MCF 10A (cell line): Measurements from ENCODE around the gene CSPG4. TPM values are rescaled to one million over a fixed set of nuclear protein-coding genes. Genes with fewer than 3 reads are reported as not detected.
"Not testable (repeated sequence)": the region's sequence is repeated elsewhere in the genome, so short reads cannot be mapped to it uniquely, and the experiment has no call there.

Source experiments
- BruUV-seq: library from RNA; stranded (reverse); fragments of 400-500 nt; replicated peaks from 2 replicates; lab custom pipeline; 2021; lab: Mats Ljungman, UMichigan
- CTCF ChIA-PET: fragments of 300-600 bp; sonication (Branson Sonifier 250); formaldehyde crosslinking; extraction: SDS; loops from one replicate; lab custom pipeline; 2021; ENCODE audit warnings: antibody characterized with exemption, inconsistent platforms; lab: Yijun Ruan, JAX
- POLR2A ChIA-PET: fragments of 300-600, 350-650 bp; sonication (Branson Sonifier 250); formaldehyde crosslinking; extraction: SDS; loops from one replicate; lab custom pipeline; 2020; ENCODE audit warnings: antibody characterized with exemption, inconsistent platforms; lab: Yijun Ruan, JAX
- DNase-seq: peaks from one replicate; pipeline ENCODE4 v3.0.0-alpha.2; 2018; ENCODE audit not compliant: unreplicated experiment
- H3K27ac Mint-ChIP-seq: one replicate; pipeline ENCODE4 v1.8.0; 2022; ENCODE audit warnings: mild to moderate bottlenecking, low read depth, mixed read lengths; ENCODE audit not compliant: unreplicated experiment
- H3K27me3 Mint-ChIP-seq: one replicate; pipeline ENCODE4 v1.8.0; 2022; ENCODE audit warnings: mixed read lengths; ENCODE audit not compliant: insufficient read depth, unreplicated experiment
- H3K36me3 Mint-ChIP-seq: one replicate; pipeline ENCODE4 v1.8.0; 2022; ENCODE audit warnings: mild to moderate bottlenecking, moderate library complexity, mixed read lengths; ENCODE audit not compliant: insufficient read depth, unreplicated experiment
- H3K4me1 Mint-ChIP-seq: one replicate; pipeline ENCODE4 v1.8.0; 2022; ENCODE audit warnings: mixed read lengths; ENCODE audit not compliant: insufficient read depth, unreplicated experiment
- H3K4me3 Mint-ChIP-seq: one replicate; pipeline ENCODE4 v1.8.0; 2022; ENCODE audit warnings: mild to moderate bottlenecking, moderate library complexity, mixed read lengths; ENCODE audit not compliant: unreplicated experiment
- H3K9me3 Mint-ChIP-seq: one replicate; pipeline ENCODE4 v1.8.0; 2022; ENCODE audit warnings: mixed read lengths; ENCODE audit not compliant: unreplicated experiment
- intact Hi-C: fragments of 100-400 bp; cut with micrococcal nuclease; formaldehyde crosslinking; loops from 2 replicates; pipeline ENCODE4 v1.14.1; 2022
- total RNA-seq: library from RNA; stranded (reverse); gene quantifications from 2 replicates; pipeline ENCODE4 v1.2.3, GENCODE V29; 2022
- TF ChIP-seq, protein P1 (sequence below): fragments of 200-600 bp; IDR thresholded peaks from one replicate; pipeline ENCODE4 v1.8.0; 2022; ENCODE audit warnings: antibody characterized with exemption, mild to moderate bottlenecking; ENCODE audit not compliant: unreplicated experiment

The CSPG4 gene
- total RNA-seq, 1 experiment from 2014 or later: 0.21 TPM

DNA sequence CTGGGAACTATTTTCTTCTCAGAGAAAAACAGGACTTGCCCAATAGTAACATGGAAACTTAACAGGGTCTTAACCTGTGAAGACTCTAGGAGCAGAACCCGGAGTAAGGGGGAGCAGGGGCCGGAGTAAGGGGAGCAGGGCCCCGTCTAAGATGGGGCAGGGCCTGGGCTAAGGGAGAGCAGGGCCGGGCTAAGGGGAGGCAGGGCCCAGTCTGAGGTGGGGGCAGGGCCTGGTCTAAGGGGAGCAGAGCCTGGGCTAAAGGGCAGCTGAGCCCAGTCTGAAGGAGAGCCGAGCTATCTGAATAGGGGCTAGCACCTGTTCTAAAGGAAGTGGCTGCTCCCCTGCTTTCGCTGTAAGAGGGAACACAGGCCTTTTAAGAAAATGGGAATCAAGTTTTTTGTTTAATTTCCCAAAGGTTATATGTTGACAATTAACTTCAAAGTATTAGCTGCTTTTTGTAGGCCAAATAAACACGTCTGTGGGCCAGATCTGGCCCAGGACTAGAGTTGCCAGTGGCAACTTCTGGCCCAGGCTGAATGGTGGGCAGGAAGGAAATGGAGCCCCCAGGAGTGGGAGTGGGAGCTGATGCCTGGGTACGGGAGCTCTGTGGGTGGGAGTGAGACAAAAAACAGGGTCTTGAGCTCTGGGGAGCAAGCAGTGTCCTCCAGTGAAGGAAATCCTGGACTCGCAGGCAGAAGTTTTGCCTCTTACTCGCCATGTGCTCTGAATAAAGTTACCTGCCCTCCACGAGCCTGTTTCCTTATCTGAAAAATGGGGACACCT, 32.5 kb downstream of the CSPG4 start:
- TF ChIP-seq, protein P1, sequence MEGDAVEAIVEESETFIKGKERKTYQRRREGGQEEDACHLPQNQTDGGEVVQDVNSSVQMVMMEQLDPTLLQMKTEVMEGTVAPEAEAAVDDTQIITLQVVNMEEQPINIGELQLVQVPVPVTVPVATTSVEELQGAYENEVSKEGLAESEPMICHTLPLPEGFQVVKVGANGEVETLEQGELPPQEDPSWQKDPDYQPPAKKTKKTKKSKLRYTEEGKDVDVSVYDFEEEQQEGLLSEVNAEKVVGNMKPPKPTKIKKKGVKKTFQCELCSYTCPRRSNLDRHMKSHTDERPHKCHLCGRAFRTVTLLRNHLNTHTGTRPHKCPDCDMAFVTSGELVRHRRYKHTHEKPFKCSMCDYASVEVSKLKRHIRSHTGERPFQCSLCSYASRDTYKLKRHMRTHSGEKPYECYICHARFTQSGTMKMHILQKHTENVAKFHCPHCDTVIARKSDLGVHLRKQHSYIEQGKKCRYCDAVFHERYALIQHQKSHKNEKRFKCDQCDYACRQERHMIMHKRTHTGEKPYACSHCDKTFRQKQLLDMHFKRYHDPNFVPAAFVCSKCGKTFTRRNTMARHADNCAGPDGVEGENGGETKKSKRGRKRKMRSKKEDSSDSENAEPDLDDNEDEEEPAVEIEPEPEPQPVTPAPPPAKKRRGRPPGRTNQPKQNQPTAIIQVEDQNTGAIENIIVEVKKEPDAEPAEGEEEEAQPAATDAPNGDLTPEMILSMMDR: no peak
- POLR2A ChIA-PET: interaction anchor here (1.0 to 2.4 kb wide), 2 partner anchors 13 to 42 kb away, joined by 4 to 8 read pairs; no protein-coding TSS in a partner anchor
- Mint-ChIP-seq H3K27ac (no peak overlapping the region), H3K36me3 (no peaks in the 10 kb centered on the region), H3K4me3 (no peak overlapping the region), H3K9me3 (no peaks in the 10 kb centered on the region), H3K27me3 (no peaks in the 10 kb centered on the region), H3K4me1 (peaks cover 9% of the 10 kb centered on the region)
- intact Hi-C loops: no loop called here
- BruUV-seq: no TSS peak
- CTCF ChIA-PET: interaction anchor here (0.5 to 2.7 kb wide), 8 partner anchors 10 to 312 kb away, joined by 3 to 9 read pairs (median 4); partner anchors contain the start of gene MAN2C1
- DNase-seq: no peak

DNA sequence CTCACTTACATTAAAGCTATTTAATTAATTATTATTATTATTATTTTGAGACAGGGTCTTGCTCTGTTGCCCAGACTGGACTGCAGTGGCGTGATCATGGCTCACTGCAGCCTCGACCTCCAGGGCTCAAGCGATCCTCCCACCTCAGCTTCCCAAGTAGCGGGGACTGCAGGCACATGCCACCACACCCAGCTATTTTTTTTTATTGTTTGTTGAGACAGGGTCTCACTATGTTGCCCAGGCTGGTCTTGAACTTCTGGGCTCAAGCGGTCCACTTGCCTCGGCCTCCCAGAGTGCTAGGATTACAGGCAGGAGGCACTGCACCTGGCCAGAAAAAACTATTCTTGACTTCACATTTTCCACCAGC, 34.3 kb downstream of the CSPG4 start:
- BruUV-seq, H3K36me3 Mint-ChIP-seq, H3K4me3 Mint-ChIP-seq, intact Hi-C loops, H3K27me3 Mint-ChIP-seq, H3K9me3 Mint-ChIP-seq, H3K27ac Mint-ChIP-seq, H3K4me1 Mint-ChIP-seq, DNase-seq: not testable (repeated sequence)
- ChIA-PET CTCF (interaction anchor here (0.6 to 2.7 kb wide), 4 partner anchors 40 to 311 kb away, joined by 3 to 9 read pairs (median 3); no protein-coding TSS in a partner anchor), POLR2A (interaction anchor here (0.6 to 2.4 kb wide), 4 partner anchors 14 to 40 kb away, joined by 3 to 8 read pairs (median 4); partner anchors contain the start of gene SNX33)

DNA sequence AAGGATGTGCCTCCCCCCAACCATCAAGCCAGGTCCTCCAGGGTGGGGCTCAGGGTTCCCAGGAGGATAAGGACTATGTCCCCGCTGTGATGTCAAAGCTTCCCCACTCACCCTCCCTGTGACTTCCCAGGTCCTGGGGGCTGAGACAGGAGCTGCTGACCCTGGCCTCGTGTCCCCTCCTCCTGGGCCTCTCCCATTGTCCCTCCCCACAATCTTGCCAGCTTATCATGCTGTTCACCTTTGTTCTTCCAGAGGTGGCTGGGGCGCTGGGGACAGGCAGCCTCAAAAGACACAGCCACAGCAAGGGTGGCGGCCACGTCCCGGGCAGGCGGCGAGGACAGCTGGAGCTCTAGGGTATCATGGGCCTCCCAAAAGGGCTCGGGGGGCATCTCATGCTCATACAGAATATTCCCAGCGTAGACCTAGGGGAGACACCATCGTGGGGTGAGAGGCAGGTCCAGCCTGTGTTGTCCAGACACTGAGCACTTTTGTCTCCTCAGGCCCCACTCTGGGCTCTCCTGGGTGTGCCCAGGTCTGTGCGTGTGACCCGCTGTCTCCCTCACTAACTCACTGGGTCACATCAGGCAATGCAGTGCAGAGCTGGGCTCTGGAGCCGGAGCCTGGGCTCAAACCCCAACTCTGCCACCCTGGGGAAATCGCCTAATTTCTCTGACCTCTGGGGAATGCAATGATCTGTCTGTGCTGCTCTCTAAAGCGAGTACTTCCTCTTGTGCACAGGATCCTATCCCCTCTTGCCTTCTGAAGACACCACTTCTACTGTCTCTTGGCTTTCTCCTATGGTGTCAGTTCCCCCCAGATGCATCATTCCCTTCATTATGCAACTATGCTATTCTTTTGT, 35.0 kb downstream of the CSPG4 start:
- no peak overlapping the region for H3K4me3 Mint-ChIP-seq
- TF ChIP-seq, protein P1: no peak
- ChIA-PET POLR2A (interaction anchor here (0.6 to 2.4 kb wide), 4 partner anchors 14 to 39 kb away, joined by 3 to 8 read pairs (median 4); partner anchors contain the start of gene SNX33), CTCF (interaction anchor here (0.6 to 2.7 kb wide), 6 partner anchors 36 to 310 kb away, joined by 3 to 9 read pairs (median 3); no protein-coding TSS in a partner anchor)
- no TSS peak for BruUV-seq
- intact Hi-C loops: no loop called here
- no peaks in the 10 kb centered on the region for H3K36me3 Mint-ChIP-seq
- no peaks in the 10 kb centered on the region for H3K9me3 Mint-ChIP-seq
- H3K4me1 Mint-ChIP-seq: peaks cover 9% of the 10 kb centered on the region
- H3K27me3 Mint-ChIP-seq: no peaks in the 10 kb centered on the region
- DNase-seq: no peak
- H3K27ac Mint-ChIP-seq: no peak overlapping the region

DNA sequence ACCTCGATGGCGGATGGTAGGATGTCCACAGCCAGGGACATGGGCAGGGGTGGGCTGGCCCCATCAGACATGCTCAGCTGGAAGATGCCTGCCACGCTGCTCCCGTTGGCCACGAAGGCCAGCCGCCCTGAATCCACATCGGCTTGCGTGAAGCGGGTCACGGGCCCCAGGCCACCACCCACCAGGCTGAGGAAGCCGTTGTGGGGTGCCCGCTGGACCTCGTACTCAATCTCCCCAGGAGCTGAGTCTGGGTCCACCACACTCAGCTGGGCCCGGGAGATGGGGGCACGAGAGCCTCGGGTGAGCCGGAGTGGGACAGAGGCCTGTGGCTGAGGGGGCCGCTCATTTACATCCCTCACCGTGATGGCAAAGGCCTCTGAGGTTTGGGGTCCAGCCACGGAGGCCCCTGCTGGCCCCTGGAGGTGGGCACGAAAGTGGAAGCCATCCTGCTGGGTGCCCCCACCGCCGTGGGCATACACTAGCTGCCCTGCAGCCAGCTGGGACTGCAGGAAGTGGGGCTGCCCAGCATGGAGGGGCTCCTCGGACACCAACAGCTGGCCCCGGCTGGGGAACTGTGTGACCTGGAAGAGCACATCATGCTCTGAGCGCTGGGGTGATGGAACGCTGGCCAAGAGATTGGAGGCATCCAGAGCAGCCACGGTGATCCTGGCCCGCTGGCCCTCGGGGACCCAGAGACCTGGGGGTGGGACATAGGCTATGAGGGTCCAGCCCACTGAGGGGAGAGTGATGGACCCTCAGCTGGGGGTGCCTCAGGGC, 35.8 kb downstream of the CSPG4 start:
- no peaks in the 10 kb centered on the region for H3K36me3 Mint-ChIP-seq
- ChIA-PET POLR2A (no interaction called here), CTCF (interaction anchor here (0.7 to 1.0 kb wide), 3 partner anchors 13 to 57 kb away, joined by 3 to 6 read pairs (median 5); no protein-coding TSS in a partner anchor)
- TF ChIP-seq, protein P1: no peak
- no peak overlapping the region for H3K27ac Mint-ChIP-seq
- intact Hi-C loops: no loop called here
- H3K9me3 Mint-ChIP-seq: no peaks in the 10 kb centered on the region
- no peaks in the 10 kb centered on the region for H3K27me3 Mint-ChIP-seq
- DNase-seq: no peak
- H3K4me3 Mint-ChIP-seq: no peak overlapping the region
- peaks cover 9% of the 10 kb centered on the region for H3K4me1 Mint-ChIP-seq
- no TSS peak for BruUV-seq
